ENCODE results near the gene OPN3. TPM values are rescaled to one million over a fixed set of nuclear protein-coding genes. Genes with fewer than 3 reads are reported as not detected.

Gene OPN3
- total RNA-seq, 1 experiment from 2014 or later = 22.0 TPM

DNA sequence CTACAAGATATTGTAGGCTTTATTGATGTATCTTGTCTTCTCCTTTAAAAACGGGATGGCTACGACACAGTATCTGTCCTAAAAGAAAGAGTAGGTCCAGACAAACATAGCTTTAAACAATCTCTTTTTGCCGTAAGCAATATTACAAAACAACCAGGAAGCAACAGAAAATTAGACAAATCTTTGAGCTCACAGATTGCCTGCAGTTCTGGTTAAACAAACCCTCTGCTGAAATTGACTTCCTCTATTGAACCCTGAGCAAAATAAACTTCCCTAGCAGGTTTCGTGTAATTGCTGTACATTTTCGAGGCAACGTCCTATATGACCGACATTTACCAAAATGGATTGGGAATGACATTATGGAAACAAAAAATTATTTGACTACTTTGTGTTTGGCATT is 50.6 kb downstream of the OPN3 start:
- H3K36me3 Mint-ChIP-seq (ENCODE audit: insufficient read depth, unreplicated experiment) = no peaks in the 10 kb centered on the region
- CTCF ChIA-PET = interaction anchor here (2.0 kb wide), 1 partner anchor 21 kb away, joined by 7 read pairs; no protein-coding TSS in a partner anchor
- BruUV-seq (replicated peaks) = no TSS peak
- no peaks in the 10 kb centered on the region for H3K9me3 Mint-ChIP-seq (ENCODE audit: low read depth, unreplicated experiment)
- peaks cover 31% of the 10 kb centered on the region for H3K4me1 Mint-ChIP-seq (ENCODE audit: low read depth, unreplicated experiment)
- H3K27ac Mint-ChIP-seq (ENCODE audit: unreplicated experiment) = no peak overlapping the region
- intact Hi-C loops (cut with micrococcal nuclease; ENCODE audit: unreplicated experiment) = no loop called here
- no peaks in the 10 kb centered on the region for H3K27me3 Mint-ChIP-seq (ENCODE audit: unreplicated experiment)
- DNase-seq = no peak
- no peak overlapping the region for H3K4me3 Mint-ChIP-seq (ENCODE audit: low read depth, unreplicated experiment)
- TF ChIP-seq, protein P1, sequence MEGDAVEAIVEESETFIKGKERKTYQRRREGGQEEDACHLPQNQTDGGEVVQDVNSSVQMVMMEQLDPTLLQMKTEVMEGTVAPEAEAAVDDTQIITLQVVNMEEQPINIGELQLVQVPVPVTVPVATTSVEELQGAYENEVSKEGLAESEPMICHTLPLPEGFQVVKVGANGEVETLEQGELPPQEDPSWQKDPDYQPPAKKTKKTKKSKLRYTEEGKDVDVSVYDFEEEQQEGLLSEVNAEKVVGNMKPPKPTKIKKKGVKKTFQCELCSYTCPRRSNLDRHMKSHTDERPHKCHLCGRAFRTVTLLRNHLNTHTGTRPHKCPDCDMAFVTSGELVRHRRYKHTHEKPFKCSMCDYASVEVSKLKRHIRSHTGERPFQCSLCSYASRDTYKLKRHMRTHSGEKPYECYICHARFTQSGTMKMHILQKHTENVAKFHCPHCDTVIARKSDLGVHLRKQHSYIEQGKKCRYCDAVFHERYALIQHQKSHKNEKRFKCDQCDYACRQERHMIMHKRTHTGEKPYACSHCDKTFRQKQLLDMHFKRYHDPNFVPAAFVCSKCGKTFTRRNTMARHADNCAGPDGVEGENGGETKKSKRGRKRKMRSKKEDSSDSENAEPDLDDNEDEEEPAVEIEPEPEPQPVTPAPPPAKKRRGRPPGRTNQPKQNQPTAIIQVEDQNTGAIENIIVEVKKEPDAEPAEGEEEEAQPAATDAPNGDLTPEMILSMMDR (IDR thresholded peaks at IDR 0.05; ENCODE audit: unreplicated experiment) = no peak

DNA sequence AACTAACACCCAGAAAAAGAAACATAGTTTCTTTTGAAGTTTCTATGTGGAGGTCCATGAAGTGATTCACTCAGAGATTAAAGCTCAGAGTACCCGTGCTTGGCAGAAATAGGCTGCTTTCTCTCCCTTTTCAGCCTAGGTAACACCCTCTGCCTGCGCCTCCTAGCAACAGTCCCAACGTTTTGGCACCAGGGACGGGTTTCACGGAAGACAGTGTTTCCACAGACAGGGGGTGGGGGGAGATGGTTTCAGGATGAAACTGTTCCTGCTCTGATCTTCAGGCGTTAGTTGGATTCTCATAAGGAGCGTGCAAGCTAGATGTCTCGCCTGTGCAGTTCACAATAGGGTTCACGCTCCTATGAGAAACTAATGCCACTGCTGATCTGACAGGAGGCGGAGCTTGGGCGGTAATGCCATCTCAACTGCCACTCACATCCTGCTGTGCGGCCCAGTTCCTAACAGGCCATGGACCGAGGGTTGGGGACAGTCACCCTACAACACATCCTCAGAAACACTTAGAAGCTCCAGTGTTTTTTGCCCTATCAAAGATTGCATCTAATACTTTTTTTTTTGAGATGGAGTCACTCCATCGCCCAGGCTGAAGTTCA is 53.2 kb downstream of the OPN3 start:
- CTCF ChIA-PET = interaction anchor here (0.6 kb wide), 1 partner anchor 1583 kb away, joined by 4 read pairs; no protein-coding TSS in a partner anchor
- H3K27me3 Mint-ChIP-seq (ENCODE audit: unreplicated experiment) = no peaks in the 10 kb centered on the region
- H3K4me1 Mint-ChIP-seq (ENCODE audit: low read depth, unreplicated experiment) = peaks cover 28% of the 10 kb centered on the region
- H3K4me3 Mint-ChIP-seq (ENCODE audit: low read depth, unreplicated experiment) = no peak overlapping the region
- H3K9me3 Mint-ChIP-seq (ENCODE audit: low read depth, unreplicated experiment) = no peaks in the 10 kb centered on the region
- intact Hi-C loops (cut with micrococcal nuclease; ENCODE audit: unreplicated experiment) = no loop called here
- TF ChIP-seq, protein P1 (IDR thresholded peaks at IDR 0.05; ENCODE audit: unreplicated experiment) = no peak
- no peak for DNase-seq
- H3K36me3 Mint-ChIP-seq (ENCODE audit: insufficient read depth, unreplicated experiment) = no peaks in the 10 kb centered on the region
- no peak overlapping the region for H3K27ac Mint-ChIP-seq (ENCODE audit: unreplicated experiment)
- BruUV-seq (replicated peaks) = no TSS peak

DNA sequence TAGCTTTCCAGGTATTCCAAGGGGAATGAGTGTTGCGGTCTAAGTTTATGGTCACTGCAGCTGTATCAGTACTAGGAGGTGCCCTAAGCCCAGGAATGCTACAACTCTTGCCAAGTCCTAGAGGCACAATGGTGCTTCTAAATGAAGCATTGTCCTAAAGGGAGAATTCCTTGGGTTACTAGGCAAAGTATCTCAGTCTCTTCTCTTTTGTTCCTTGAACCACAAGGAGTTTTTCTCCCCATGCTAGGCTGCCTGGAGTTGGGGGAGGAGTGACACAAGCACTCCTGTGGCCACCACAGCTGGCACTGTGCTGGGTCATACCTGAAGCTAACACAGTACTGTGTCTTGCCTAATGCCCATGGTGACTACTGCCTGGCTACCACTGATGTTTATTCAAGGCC is 57.2 kb downstream of the OPN3 start:
- Mint-ChIP-seq H3K27me3 (ENCODE audit: unreplicated experiment) (no peaks in the 10 kb centered on the region), H3K36me3 (ENCODE audit: insufficient read depth, unreplicated experiment) (no peaks in the 10 kb centered on the region), H3K4me3 (ENCODE audit: low read depth, unreplicated experiment) (no peak overlapping the region), H3K4me1 (ENCODE audit: low read depth, unreplicated experiment) (peaks cover 9% of the 10 kb centered on the region), H3K27ac (ENCODE audit: unreplicated experiment) (no peak overlapping the region), H3K9me3 (ENCODE audit: low read depth, unreplicated experiment) (peaks cover 3% of the 10 kb centered on the region)
- DNase-seq = no peak
- no TSS peak for BruUV-seq (replicated peaks)
- CTCF ChIA-PET = no interaction called here
- intact Hi-C loops (cut with micrococcal nuclease; ENCODE audit: unreplicated experiment) = no loop called here
- TF ChIP-seq, protein P1 (IDR thresholded peaks at IDR 0.05; ENCODE audit: unreplicated experiment) = no peak

DNA sequence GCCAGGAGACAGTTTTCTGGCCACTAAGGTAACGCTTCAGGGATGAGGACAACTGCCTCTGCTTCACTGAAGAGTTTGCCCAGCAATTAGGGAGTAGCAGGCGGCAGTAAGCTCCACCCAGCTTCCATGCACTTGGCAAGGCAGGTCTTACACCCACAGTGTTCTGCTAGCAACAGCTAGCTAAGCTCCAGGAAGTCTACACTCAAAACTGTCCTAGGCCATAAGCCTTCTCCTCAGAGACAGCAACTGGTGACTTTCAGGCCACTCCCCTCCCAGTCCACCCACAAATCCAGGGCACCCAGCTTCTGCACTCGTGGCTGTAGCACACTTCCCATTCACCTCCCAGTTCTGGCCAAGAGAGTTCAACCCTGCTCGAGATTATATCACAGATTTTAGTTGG is 60.7 kb downstream of the OPN3 start:
- Mint-ChIP-seq H3K4me3 (ENCODE audit: low read depth, unreplicated experiment) (no peak overlapping the region), H3K27me3 (ENCODE audit: unreplicated experiment) (no peaks in the 10 kb centered on the region), H3K27ac (ENCODE audit: unreplicated experiment) (no peak overlapping the region), H3K4me1 (ENCODE audit: low read depth, unreplicated experiment) (peaks cover 9% of the 10 kb centered on the region), H3K36me3 (ENCODE audit: insufficient read depth, unreplicated experiment) (no peaks in the 10 kb centered on the region), H3K9me3 (ENCODE audit: low read depth, unreplicated experiment) (peaks cover 7% of the 10 kb centered on the region)
- CTCF ChIA-PET = no interaction called here
- DNase-seq = no peak
- no TSS peak for BruUV-seq (replicated peaks)
- TF ChIP-seq, protein P1 (IDR thresholded peaks at IDR 0.05; ENCODE audit: unreplicated experiment) = no peak
- intact Hi-C loops (cut with micrococcal nuclease; ENCODE audit: unreplicated experiment) = no loop called here
